WERI-Rb-1 (cell line): Measurements from ENCODE around the gene PGC.

Source experiments
- DNase-seq: peaks from one replicate; pipeline ENCODE4 v3.0.0-alpha.2; 2020
- H3K27ac ChIP-seq: fragments of 250-450 bp; sonication (Bioruptor Pico); 2 replicates; pipeline ENCODE4 v1.5.1; 2020; ENCODE audit warnings: mild to moderate bottlenecking, moderate library complexity
- H3K27me3 ChIP-seq: fragments of 250-450 bp; sonication (Bioruptor Pico); 2 replicates; pipeline ENCODE4 v1.5.1; 2021; ENCODE audit warnings: mild to moderate bottlenecking, low read depth, moderate library complexity; ENCODE audit not compliant: insufficient read depth, severe bottlenecking
- H3K36me3 ChIP-seq: fragments of 250-450 bp; sonication (Bioruptor Pico); 2 replicates; pipeline ENCODE4 v1.5.1; 2020; ENCODE audit warnings: mild to moderate bottlenecking, moderate library complexity
- H3K4me3 ChIP-seq: 2 replicates; pipeline ENCODE4 v1.5.1; 2011; ENCODE audit warnings: low read depth, mild to moderate bottlenecking, control low read depth, low read length
- H3K9me3 ChIP-seq: fragments of 250-450 bp; sonication (Bioruptor Pico); 2 replicates; pipeline ENCODE4 v1.5.1; 2021; ENCODE audit warnings: mild to moderate bottlenecking, moderate library complexity; ENCODE audit not compliant: severe bottlenecking
- TF ChIP-seq, protein P1 (sequence below): IDR thresholded peaks from 2 replicates; pipeline ENCODE4 v1.5.1; 2011; ENCODE audit warnings: low read depth, mild to moderate bottlenecking, control low read depth, inconsistent platforms, low read length

The PGC gene

DNA sequence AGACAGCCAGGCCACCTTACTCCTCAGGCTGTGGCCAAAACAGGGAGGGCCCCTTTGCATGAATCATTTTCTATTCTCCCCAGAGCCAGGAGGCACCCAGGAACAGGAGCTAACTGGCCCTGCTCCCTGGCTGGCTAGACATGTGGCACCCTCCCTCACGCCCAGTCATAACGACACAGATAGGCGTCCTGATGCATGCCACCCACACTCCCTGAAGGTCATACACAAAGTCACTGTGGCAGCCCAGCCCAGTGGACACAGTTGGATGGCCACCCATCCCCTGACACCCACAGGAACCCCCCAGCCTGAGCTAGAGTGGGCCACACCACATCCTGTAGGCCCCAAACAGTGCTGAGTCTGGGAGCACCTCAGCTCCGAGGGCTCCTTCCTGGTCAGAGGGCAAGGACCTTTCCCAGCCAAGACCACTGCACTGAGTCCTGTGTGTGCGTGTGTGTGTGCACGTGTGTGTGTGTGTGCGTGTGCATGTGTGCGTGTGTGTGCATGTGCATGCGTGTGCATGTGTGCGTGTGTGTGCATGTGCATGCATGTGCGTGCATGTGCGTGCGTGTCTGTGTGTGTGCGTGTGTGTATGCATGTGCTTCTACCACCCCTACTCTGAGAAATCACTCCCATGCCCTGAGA is 33.4 kb downstream of the PGC start:
- no peaks in the 10 kb centered on the region for H3K27me3 ChIP-seq
- DNase-seq: no peak
- no peaks in the 10 kb centered on the region for H3K36me3 ChIP-seq
- TF ChIP-seq, protein P1, sequence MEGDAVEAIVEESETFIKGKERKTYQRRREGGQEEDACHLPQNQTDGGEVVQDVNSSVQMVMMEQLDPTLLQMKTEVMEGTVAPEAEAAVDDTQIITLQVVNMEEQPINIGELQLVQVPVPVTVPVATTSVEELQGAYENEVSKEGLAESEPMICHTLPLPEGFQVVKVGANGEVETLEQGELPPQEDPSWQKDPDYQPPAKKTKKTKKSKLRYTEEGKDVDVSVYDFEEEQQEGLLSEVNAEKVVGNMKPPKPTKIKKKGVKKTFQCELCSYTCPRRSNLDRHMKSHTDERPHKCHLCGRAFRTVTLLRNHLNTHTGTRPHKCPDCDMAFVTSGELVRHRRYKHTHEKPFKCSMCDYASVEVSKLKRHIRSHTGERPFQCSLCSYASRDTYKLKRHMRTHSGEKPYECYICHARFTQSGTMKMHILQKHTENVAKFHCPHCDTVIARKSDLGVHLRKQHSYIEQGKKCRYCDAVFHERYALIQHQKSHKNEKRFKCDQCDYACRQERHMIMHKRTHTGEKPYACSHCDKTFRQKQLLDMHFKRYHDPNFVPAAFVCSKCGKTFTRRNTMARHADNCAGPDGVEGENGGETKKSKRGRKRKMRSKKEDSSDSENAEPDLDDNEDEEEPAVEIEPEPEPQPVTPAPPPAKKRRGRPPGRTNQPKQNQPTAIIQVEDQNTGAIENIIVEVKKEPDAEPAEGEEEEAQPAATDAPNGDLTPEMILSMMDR: no peak
- H3K9me3 ChIP-seq: no peaks in the 10 kb centered on the region
- H3K27ac ChIP-seq: no peak overlapping the region
- H3K4me3 ChIP-seq: no peak overlapping the region

DNA sequence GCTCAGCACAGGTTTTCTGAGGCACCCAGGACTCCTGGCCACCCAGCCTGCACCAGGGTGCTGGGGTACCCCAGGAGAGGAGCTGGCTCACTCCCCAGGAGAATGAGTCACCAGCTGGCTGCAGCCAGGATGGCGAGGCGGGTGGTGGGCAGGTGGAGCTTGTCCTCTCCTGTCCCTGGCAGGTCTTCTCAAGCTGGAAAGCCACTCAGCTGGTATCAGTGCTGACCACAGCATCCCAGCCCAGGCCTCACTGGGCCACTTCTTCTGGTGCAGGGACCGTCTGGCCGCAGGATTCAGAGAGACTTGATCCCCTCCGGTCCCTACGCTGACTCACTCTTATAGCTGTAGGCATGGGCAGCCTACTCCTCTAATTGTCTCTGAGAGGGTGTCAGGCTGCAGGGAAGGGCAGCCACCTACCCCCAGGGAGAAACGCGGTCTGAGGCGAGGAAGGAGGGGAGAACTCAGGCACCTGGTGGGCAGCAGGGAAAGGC is 34.0 kb downstream of the PGC start:
- TF ChIP-seq, protein P1: no peak
- H3K36me3 ChIP-seq: no peaks in the 10 kb centered on the region
- no peak overlapping the region for H3K27ac ChIP-seq
- no peaks in the 10 kb centered on the region for H3K9me3 ChIP-seq
- no peak for DNase-seq
- no peaks in the 10 kb centered on the region for H3K27me3 ChIP-seq
- no peak overlapping the region for H3K4me3 ChIP-seq

DNA sequence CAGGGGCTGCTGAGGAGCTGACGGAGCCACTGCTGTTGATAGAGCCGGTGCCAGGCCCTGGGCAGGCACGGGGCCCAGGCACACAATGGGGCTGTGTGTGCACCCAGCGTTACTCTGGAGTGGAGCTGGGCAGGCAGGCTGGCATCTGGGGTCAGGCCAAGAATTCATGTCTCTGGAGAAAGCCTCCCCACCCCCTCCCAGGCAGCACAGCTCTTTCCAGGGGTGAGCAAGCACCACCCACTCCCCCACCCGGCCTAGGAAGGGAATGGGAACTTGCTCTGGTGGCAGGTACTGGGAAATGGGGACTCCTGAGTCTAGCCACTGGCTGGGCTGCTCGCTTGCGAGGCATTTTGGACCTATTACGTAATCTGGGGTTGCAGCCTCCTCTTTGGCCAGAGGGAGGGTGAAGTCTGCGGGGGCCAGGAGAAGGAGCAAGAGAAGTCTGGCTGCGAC is 34.5 kb downstream of the PGC start:
- Histone ChIP-seq H3K27me3 (no peaks in the 10 kb centered on the region), H3K36me3 (no peaks in the 10 kb centered on the region), H3K9me3 (no peaks in the 10 kb centered on the region), H3K27ac (no peak overlapping the region), H3K4me3 (no peak overlapping the region)
- TF ChIP-seq, protein P1: no peak
- DNase-seq: no peak

DNA sequence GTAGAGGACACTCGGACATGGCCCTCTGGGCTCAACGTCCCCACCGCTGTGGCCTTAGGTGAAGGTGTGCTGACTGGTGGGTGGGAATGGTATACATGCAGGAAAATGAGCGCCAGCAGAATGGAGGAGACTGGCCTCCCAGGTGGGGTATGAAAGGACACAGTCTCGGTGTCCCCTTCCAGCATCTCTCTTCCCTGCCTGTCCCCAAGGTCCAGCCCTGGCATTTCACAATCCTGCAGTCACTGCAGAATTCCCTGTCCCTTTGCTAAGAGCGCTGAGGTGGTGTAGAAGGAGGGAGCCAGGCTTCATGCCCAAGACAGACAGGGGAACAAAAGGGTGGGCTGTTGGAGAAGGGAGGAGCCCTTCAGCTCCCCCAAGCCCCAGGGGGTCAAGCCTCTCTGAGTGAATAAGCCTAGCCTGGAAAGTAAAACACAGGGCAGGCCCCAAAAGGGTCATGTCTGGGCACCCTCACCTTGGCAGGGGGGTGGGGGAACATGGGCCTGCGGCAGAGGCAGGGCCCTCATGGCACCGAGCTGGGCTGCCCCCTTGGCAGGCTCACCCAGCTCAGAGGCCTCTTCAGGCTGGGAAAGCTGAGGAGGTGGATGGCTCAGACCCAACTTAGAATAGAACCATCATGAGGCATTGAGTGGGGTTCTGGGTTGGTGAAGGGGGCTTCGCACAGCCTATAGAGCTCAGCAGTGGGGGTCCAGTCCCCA is 35.7 kb downstream of the PGC start:
- TF ChIP-seq, protein P1: no peak
- H3K27ac ChIP-seq: no peak overlapping the region
- no peak for DNase-seq

DNA sequence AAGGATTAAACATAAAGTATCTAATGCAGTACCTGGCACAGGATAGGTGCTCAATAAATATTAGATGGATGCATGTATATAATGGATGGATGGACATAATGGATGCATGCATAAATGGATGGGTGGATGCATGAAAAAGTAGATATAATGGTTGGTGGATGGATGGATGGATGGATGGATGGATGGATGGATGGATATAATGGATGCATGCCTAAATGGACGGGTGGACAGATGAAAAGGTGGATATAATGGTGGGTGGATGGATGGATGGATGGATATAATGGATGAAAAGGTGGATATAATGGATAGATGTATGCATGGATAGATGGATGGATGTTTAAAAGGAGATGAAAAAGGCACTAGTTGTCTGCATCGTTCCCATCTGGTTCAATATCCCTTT is 37.8 kb downstream of the PGC start:
- Histone ChIP-seq H3K4me3 (no peak overlapping the region), H3K27ac (no peak overlapping the region), H3K9me3 (no peaks in the 10 kb centered on the region), H3K36me3 (no peaks in the 10 kb centered on the region), H3K27me3 (no peaks in the 10 kb centered on the region)
- TF ChIP-seq, protein P1: no peak
- DNase-seq: no peak

More for the DNA sequence above, 35.7 kb downstream of the PGC start:
- Histone ChIP-seq H3K27me3 (no peaks in the 10 kb centered on the region), H3K9me3 (no peaks in the 10 kb centered on the region), H3K4me3 (no peak overlapping the region), H3K36me3 (no peaks in the 10 kb centered on the region)
